ENCODE measurements around the gene TMEM150B. TPM values are rescaled to one million over a fixed set of nuclear protein-coding genes. Genes with fewer than 3 reads are reported as not detected.

The TMEM150B gene
- total RNA-seq, 4 donors from 2014 or later: 2.6 TPM; not detected in 3

DNA sequence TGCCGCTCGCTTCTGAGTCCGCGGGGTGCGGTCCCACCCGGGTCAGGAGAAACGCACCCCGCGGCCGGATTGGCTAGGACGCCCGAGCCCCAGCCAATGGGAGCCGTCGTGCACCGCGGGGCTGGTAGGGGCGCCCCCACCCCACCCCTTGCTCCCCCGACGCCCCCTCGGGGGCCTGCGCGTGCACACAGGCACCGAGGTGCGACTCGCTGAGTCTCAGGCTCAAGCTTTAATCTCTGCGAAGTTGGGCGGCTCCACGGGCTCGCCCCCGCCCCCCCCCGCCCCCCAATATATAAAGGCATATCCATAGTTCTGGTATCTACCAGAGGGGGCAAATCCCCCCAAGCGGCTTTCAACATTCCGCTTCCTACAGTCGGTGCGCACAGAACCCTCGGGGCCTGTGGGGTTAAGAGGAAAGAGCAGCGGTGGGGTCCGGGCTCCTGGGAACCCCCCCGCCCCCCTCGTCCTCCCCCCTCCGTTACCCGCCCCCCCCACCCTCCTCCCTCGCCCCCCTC lies 29.6 kb upstream of the TMEM150B start, which contains the start of gene COX6B2:
Gene COX6B2, minus strand, starts transcription at position 22 of the 515 bp plus-strand sequence. CDS start 198 bp downstream, outside the sequence.
- peaks cover 5 to 16% of the 10 kb centered on the region in 2 donors for H3K4me1 ChIP-seq

DNA sequence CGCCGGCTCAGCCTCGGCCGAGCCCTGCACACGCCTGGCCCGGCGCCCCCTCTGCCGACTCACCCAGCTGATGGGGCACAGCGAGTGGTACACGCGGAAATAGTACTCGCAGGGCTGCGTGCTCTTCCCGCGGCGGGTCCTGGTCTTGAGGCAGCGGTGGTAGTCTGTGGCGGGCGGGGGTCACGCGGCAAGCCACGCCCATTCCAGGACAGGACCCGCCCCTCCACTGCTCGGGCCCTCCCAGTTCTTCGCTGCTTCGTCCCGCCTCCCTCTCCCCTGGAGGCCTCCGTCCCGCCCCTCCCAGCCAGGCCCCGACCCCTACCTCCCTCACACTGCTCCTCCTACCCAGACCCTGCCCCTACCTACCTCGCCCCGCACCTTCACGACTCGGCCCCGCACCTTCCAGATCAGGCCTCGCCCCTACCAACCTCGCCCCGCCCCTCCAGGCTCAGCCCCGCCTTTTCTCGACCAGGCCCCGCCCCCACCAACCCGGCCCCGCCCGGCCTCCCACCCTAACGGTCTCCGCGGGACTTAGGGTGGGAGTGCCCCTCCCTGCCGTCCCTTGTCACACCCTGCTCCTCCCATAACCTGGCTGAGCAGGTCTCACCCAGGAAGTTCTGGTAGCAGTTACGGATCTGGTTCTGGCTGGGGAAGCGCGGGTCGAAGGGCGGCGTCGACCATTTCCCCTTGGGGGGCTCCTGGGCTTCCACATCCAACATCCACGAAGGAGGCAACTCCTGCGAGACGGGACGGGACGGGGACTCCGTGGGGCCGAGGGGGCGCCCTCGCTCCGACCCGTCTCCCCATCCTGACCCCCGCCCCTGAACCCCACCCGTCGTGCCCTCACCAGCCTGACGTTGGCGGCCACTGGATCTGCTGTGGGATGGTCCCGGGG lies 28.9 kb upstream of the TMEM150B start:
- Histone ChIP-seq H3K4me1 (peaks cover 5 to 16% of the 10 kb centered on the region in 2 donors), H3K27me3 (peaks cover 24 to 36% of the 10 kb centered on the region in 2 donors), H3K36me3 (no peaks in the 10 kb centered on the region), H3K9me3 (no peaks in the 10 kb centered on the region), H3K4me3 (peak overlapping the region; percentile 22 to 29), H3K27ac (no peak overlapping the region)
- intact Hi-C loops (cut with DNase I; ENCODE audit: low total_unique reads): no loop called here
- peak; percentile 54 to 65 for DNase-seq
- TF ChIP-seq POLR2A (IDR thresholded peaks at IDR 0.05): no peak
- TF ChIP-seq, protein P1, sequence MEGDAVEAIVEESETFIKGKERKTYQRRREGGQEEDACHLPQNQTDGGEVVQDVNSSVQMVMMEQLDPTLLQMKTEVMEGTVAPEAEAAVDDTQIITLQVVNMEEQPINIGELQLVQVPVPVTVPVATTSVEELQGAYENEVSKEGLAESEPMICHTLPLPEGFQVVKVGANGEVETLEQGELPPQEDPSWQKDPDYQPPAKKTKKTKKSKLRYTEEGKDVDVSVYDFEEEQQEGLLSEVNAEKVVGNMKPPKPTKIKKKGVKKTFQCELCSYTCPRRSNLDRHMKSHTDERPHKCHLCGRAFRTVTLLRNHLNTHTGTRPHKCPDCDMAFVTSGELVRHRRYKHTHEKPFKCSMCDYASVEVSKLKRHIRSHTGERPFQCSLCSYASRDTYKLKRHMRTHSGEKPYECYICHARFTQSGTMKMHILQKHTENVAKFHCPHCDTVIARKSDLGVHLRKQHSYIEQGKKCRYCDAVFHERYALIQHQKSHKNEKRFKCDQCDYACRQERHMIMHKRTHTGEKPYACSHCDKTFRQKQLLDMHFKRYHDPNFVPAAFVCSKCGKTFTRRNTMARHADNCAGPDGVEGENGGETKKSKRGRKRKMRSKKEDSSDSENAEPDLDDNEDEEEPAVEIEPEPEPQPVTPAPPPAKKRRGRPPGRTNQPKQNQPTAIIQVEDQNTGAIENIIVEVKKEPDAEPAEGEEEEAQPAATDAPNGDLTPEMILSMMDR (IDR thresholded peaks at IDR 0.05): no peak

More for the DNA sequence above, 29.6 kb upstream of the TMEM150B start, which contains the start of gene COX6B2:
- H3K4me3 ChIP-seq: peak within 1 kb of the TSS; percentile 22 to 29
- intact Hi-C loops (cut with DNase I; ENCODE audit: low total_unique reads): no loop called here
- H3K27me3 ChIP-seq: peaks cover 24 to 36% of the 10 kb centered on the region in 2 donors
- TF ChIP-seq POLR2A (IDR thresholded peaks at IDR 0.05): no peak
- TF ChIP-seq, protein P1 (IDR thresholded peaks at IDR 0.05): no peak
- H3K27ac ChIP-seq: no peak within 1 kb of the TSS
- H3K36me3 ChIP-seq: no peaks in the 10 kb centered on the region
- DNase-seq: no peak
- H3K9me3 ChIP-seq: no peaks in the 10 kb centered on the region

DNA sequence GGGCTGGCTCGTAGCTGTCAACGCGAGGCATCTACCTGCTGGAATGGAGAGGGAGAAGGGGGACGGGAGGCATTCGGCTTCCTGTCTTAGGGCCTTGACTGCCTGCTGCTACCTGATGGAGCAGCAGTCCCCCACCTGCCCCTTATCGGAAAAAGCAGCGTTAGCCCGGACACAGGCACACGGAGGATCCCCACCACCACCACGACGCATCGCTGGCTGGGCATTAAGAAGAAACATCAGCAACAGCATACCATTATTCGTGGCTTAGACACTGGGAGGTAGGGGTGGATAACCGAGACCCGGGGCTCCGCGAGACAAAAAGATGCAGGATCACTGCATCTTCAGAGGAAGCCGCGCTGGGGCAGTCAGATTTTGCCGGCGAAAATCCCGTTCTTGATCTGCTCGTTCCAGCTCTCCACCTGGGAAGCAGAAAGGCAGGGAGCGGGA lies 28.2 kb upstream of the TMEM150B start:
- H3K4me1 ChIP-seq: peaks cover 5 to 16% of the 10 kb centered on the region in 2 donors
- TF ChIP-seq, protein P1 (IDR thresholded peaks at IDR 0.05): no peak
- TF ChIP-seq POLR2A (IDR thresholded peaks at IDR 0.05): no peak
- no peak for DNase-seq
- no peaks in the 10 kb centered on the region for H3K36me3 ChIP-seq
- H3K4me3 ChIP-seq: peak overlapping the region; percentile 22 to 29
- no peaks in the 10 kb centered on the region for H3K9me3 ChIP-seq
- H3K27me3 ChIP-seq: peaks cover 24 to 36% of the 10 kb centered on the region in 2 donors
- intact Hi-C loops (cut with DNase I; ENCODE audit: low total_unique reads): no loop called here
- no peak overlapping the region for H3K27ac ChIP-seq

DNA sequence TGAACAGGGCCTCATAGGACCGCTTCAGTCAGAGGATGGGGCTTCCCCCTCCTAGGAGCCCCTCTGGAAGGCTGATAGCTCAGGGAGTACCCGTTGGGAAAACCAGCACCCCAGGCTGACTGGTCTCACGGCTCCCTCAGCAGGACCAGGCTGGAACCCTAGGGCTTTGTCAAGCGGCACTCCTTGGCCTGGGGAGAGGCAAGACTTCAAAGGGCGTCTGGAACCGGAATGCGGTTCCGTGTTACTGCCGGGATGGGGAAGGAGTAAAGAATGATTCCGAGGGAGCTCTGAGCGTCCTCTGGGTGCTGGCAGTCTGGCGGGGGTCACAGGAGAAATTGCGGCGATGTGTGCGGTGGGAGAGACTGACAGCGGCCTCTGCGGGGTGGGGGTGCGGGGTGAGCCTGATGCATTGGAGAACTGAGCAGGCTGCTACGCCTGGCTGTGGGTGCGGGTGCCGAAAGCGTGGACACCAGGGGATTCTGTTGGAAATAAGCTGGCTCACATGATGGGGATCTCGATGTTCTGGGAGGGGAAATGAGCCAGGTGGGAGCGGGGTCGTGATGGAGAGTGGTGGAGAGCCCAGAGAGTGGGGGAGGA lies 27.5 kb upstream of the TMEM150B start:
- Histone ChIP-seq H3K36me3 (no peaks in the 10 kb centered on the region), H3K9me3 (no peaks in the 10 kb centered on the region), H3K27ac (no peak overlapping the region), H3K27me3 (peaks cover 24 to 36% of the 10 kb centered on the region in 2 donors), H3K4me3 (no peak overlapping the region), H3K4me1 (peaks cover 5 to 16% of the 10 kb centered on the region in 2 donors)
- intact Hi-C loops (cut with DNase I; ENCODE audit: low total_unique reads): no loop called here
- TF ChIP-seq, protein P1 (IDR thresholded peaks at IDR 0.05): no peak
- no peak for TF ChIP-seq POLR2A (IDR thresholded peaks at IDR 0.05)
- no peak for DNase-seq

Data from uterus (tissue), 4 donors.